NOMO-1 treated with DMSO at 0.1 percent for 48 hours (cell line): ENCODE results near the gene COL21A1.
"Not testable (repeated sequence)": the region's sequence is repeated elsewhere in the genome, so short reads cannot be mapped to it uniquely, and the experiment has no call there.

ENCODE experiments used
- DNase-seq: peaks from one replicate; lab custom pipeline; 2025; ENCODE audit not compliant: unreplicated experiment; lab: John Stamatoyannopoulos, UW

The COL21A1 gene

GRCh38 chr6:56246881-56247653 is at the start of gene COL21A1:
COL21A1 (minus strand) TSS chr6:56247580; CDS start chr6:56182618, 64,962 bp downstream.
- no peak for DNase-seq

- DNase-seq, result no peak
These were observed 46.4 kb upstream of the COL21A1 start for GRCh38 chr6:56293781-56294180.

GRCh38 chr6:56292505-56293181 is 45.3 kb upstream of the COL21A1 start:
- peak; percentile 61 for DNase-seq

- DNase-seq, result no peak
These were observed 44.0 kb upstream of the COL21A1 start for GRCh38 chr6:56291302-56291917.

GRCh38 chr6:56289721-56290120 is 42.3 kb upstream of the COL21A1 start:
- DNase-seq, result peak; percentile 42

- DNase-seq, result no peak
These were observed 41.0 kb upstream of the COL21A1 start for GRCh38 chr6:56288347-56288746.

- no peak for DNase-seq
These were observed 35.0 kb upstream of the COL21A1 start for GRCh38 chr6:56282391-56282790.

- no peak for DNase-seq
These were observed 32.7 kb upstream of the COL21A1 start for GRCh38 chr6:56280126-56280525.

GRCh38 chr6:56279331-56280080 is 32.1 kb upstream of the COL21A1 start:
- no peak for DNase-seq

- DNase-seq, result no peak
These were observed 30.8 kb upstream of the COL21A1 start for GRCh38 chr6:56278171-56278591.

- no peak for DNase-seq
These were observed 23.5 kb upstream of the COL21A1 start for GRCh38 chr6:56270812-56271441.

- DNase-seq, result no peak
These were observed 20.9 kb upstream of the COL21A1 start for GRCh38 chr6:56268266-56268665.

GRCh38 chr6:56266011-56266410 is 18.6 kb upstream of the COL21A1 start:
- DNase-seq, result no peak

- DNase-seq, result no peak
These were observed 16.4 kb upstream of the COL21A1 start for GRCh38 chr6:56263596-56264315.

GRCh38 chr6:56260593-56260992 is 13.2 kb upstream of the COL21A1 start:
- DNase-seq, result not testable (repeated sequence)

- no peak for DNase-seq
These were observed 12.1 kb upstream of the COL21A1 start for GRCh38 chr6:56259234-56260077.

- no peak for DNase-seq
These were observed 8.0 kb upstream of the COL21A1 start for GRCh38 chr6:56255349-56255748.

- peak; percentile 8 for DNase-seq
These were observed 2.9 kb upstream of the COL21A1 start for GRCh38 chr6:56250266-56250665.

- no peak for DNase-seq
These were observed 308 bp upstream of the COL21A1 start for GRCh38 chr6:56247654-56248122.
